Endothelial cell (in vitro differentiated cells): ENCODE results near the gene KLHL33. TPM values are rescaled to one million over a fixed set of nuclear protein-coding genes. Genes with fewer than 3 reads are reported as not detected.

Source experiments
- DNase-seq: peaks from one replicate; pipeline ENCODE4 v3.0.0; 2021; ENCODE audit warnings: low spot score
- H3K27ac Mint-ChIP-seq: one replicate; pipeline ENCODE4 v1.8.0; 2021; ENCODE audit warnings: mixed read lengths, inconsistent platforms; ENCODE audit not compliant: unreplicated experiment
- H3K27me3 Mint-ChIP-seq: one replicate; pipeline ENCODE4 v1.8.0; 2021; ENCODE audit warnings: mild to moderate bottlenecking, moderate library complexity, mixed read lengths, inconsistent platforms; ENCODE audit not compliant: unreplicated experiment
- H3K36me3 Mint-ChIP-seq: one replicate; pipeline ENCODE4 v1.8.0; 2021; ENCODE audit warnings: mild to moderate bottlenecking, low read depth, mixed read lengths, inconsistent platforms; ENCODE audit not compliant: unreplicated experiment
- H3K4me1 Mint-ChIP-seq: one replicate; pipeline ENCODE4 v1.8.0; 2021; ENCODE audit warnings: mild to moderate bottlenecking, mixed read lengths, inconsistent platforms; ENCODE audit not compliant: unreplicated experiment
- H3K4me3 Mint-ChIP-seq: one replicate; pipeline ENCODE4 v1.8.0; 2021; ENCODE audit warnings: mild to moderate bottlenecking, mixed read lengths, inconsistent platforms; ENCODE audit not compliant: unreplicated experiment
- H3K9me3 Mint-ChIP-seq: one replicate; pipeline ENCODE4 v1.8.0; 2021; ENCODE audit warnings: mixed read lengths, inconsistent platforms; ENCODE audit not compliant: unreplicated experiment
- total RNA-seq: library from RNA; stranded (reverse); fragmentation: NEBNext Ultra II Directional; extraction: Animal tissue kit (Norgen Biotek cat#: 25700); gene quantifications from one replicate; pipeline ENCODE4 v1.2.1, GENCODE V29; 2021; ENCODE audit not compliant: unreplicated experiment
- TF ChIP-seq, protein P1 (sequence below): fragments of 200-600 bp; sonication (generic); IDR thresholded peaks from one replicate; pipeline ENCODE4 v1.5.0; 2021; ENCODE audit warnings: antibody characterized with exemption; ENCODE audit not compliant: unreplicated experiment

KLHL33 gene
- total RNA-seq, 1 donor from 2014 or later = 0.08 TPM

DNA sequence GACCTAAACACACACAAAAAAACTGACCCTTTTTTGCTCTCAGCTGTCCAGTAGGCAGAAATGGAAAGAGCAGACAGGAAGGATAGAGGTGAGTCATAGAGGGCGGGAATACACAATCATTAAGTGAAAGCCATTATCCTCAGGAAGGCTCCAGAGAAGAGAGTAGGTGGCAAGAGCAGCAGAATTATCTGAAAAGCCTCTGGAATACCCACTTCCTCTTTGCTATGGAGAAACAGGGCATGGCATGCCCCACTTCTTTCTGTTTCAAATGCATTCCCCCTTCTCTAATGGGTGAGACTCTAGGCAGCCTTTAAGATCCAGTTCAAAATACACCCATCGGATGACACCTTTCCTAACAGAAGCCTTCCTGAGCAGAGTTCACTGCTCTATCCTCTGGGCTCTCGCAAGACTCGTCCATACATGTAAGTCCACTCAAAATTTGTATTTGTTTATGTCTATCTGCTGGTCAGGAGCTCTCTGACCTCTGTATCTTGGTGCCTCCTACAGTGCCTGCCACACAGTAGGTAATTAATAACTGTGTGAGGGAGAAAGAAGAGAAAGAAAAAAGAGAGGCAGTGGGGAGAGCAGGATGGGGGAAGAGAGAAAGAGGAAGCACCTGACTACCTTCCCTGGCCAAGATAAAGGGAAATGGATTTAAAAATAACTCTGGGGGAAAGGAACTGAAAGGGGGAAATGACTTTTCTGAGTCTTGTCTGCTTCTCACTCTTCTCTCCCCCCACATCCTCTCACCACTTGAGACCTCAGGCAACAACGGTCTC lies 8.5 kb downstream of the KLHL33 start:
- no peaks in the 10 kb centered on the region for H3K36me3 Mint-ChIP-seq

DNA sequence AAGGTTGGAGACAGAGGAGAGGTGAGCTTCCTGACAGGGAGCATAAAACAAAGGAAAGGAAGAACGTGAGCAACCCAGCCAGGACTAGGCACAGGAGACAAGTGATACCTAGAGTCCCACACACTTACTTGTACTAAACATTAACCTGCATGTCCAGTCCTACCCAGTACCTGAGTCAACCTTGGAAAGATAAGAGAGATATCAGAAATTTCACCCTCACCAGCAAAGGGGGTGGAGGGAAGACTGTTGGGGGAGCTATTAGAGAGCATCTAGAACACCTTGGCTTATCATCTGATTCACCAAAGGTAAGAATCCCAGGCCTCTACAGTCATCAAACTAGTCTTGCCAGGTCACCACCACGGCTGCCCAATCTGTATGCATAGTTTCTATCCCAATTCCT lies 11.1 kb downstream of the KLHL33 start:
- Mint-ChIP-seq H3K27ac (no peak overlapping the region), H3K4me1 (peaks cover 33% of the 10 kb centered on the region), H3K9me3 (no peaks in the 10 kb centered on the region), H3K4me3 (no peak overlapping the region), H3K36me3 (no peaks in the 10 kb centered on the region), H3K27me3 (peaks cover 4% of the 10 kb centered on the region)
- TF ChIP-seq, protein P1, sequence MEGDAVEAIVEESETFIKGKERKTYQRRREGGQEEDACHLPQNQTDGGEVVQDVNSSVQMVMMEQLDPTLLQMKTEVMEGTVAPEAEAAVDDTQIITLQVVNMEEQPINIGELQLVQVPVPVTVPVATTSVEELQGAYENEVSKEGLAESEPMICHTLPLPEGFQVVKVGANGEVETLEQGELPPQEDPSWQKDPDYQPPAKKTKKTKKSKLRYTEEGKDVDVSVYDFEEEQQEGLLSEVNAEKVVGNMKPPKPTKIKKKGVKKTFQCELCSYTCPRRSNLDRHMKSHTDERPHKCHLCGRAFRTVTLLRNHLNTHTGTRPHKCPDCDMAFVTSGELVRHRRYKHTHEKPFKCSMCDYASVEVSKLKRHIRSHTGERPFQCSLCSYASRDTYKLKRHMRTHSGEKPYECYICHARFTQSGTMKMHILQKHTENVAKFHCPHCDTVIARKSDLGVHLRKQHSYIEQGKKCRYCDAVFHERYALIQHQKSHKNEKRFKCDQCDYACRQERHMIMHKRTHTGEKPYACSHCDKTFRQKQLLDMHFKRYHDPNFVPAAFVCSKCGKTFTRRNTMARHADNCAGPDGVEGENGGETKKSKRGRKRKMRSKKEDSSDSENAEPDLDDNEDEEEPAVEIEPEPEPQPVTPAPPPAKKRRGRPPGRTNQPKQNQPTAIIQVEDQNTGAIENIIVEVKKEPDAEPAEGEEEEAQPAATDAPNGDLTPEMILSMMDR = no peak
- no peak for DNase-seq

More for the DNA sequence above, 8.5 kb downstream of the KLHL33 start:
- peaks cover 33% of the 10 kb centered on the region for H3K4me1 Mint-ChIP-seq
- TF ChIP-seq, protein P1 = no peak
- no peaks in the 10 kb centered on the region for H3K9me3 Mint-ChIP-seq
- H3K27ac Mint-ChIP-seq = peak overlapping the region; percentile 84
- H3K4me3 Mint-ChIP-seq = peak overlapping the region; percentile 35
- no peak for DNase-seq
- H3K27me3 Mint-ChIP-seq = peaks cover 4% of the 10 kb centered on the region

GRCh38 chr14:20422886-20423285 lies 13.1 kb downstream of the KLHL33 start:
- H3K4me1 Mint-ChIP-seq = peaks cover 22% of the 10 kb centered on the region
- no peak for DNase-seq
- no peak overlapping the region for H3K27ac Mint-ChIP-seq
- peaks cover 4% of the 10 kb centered on the region for H3K27me3 Mint-ChIP-seq
- H3K4me3 Mint-ChIP-seq = no peak overlapping the region
- TF ChIP-seq, protein P1 = no peak
- H3K9me3 Mint-ChIP-seq = no peaks in the 10 kb centered on the region
- no peaks in the 10 kb centered on the region for H3K36me3 Mint-ChIP-seq

DNA sequence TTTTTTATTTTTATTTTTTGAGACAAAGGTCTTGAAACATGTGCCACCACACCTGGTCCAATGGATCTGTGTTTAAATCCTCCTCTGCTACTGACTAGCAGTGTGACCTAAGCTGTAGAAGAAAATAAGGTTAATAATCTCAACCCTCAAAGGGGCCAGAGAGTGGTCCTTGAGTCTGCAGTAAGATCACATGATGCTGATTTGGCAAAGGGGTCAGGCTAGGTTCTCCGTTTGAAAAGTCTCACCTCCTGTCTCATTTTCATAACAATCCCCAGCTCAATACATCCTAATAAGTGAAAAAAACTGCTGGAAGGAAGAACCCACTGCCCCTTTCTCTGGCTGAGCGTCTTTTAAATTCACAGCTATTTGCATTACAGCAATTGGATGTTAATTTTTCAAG lies 14.7 kb downstream of the KLHL33 start:
- Mint-ChIP-seq H3K27ac (no peak overlapping the region), H3K27me3 (peaks cover 1% of the 10 kb centered on the region), H3K36me3 (no peaks in the 10 kb centered on the region), H3K4me1 (peaks cover 13% of the 10 kb centered on the region), H3K9me3 (no peaks in the 10 kb centered on the region), H3K4me3 (no peak overlapping the region)
- no peak for DNase-seq
- TF ChIP-seq, protein P1 = no peak

DNA sequence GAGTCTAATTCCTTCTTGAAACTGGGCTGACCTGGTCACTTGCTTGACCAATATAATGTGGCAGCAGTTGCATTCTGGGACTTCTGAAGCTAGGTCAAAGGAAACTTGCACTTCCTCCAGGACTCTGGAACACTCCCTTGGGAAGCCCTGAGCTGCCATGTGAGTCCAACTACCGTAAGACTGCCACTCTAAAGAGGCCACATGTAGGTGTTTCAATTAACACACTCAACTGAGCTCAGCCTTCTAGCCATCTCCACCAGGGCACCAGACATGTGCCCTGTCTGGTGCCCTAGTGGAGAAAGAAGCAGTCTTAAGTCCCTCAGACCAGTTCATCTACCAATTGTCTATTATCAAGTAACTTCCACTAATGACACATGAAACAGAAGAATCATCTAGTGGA lies 16.5 kb downstream of the KLHL33 start:
- Mint-ChIP-seq H3K27ac (no peak overlapping the region), H3K36me3 (no peaks in the 10 kb centered on the region), H3K4me1 (peaks cover 10% of the 10 kb centered on the region), H3K27me3 (peaks cover under 1% of the 10 kb centered on the region), H3K9me3 (no peaks in the 10 kb centered on the region), H3K4me3 (no peak overlapping the region)
- DNase-seq = no peak
- TF ChIP-seq, protein P1 = no peak
